ENCODE measurements around the gene STX17.

GRCh38 chr9:99868845-99869244 lies 37.6 kb upstream of the STX17 start:
- TF ChIP-seq POLR2AphosphoS5 (IDR thresholded peaks at IDR 0.05) (no peak), CTCF (IDR thresholded peaks at IDR 0.05) (no peak)

All from breast epithelium (tissue), 3 donors.